Activated gamma-delta T cell treated with Interleukin-2 at 50 U/mL for 16 hours (primary cell): ENCODE measurements around the gene FBXO28.

Experiments
- DNase-seq: peaks from one replicate; pipeline ENCODE4 v3.0.0-alpha.2; 2020

FBXO28 gene

DNA sequence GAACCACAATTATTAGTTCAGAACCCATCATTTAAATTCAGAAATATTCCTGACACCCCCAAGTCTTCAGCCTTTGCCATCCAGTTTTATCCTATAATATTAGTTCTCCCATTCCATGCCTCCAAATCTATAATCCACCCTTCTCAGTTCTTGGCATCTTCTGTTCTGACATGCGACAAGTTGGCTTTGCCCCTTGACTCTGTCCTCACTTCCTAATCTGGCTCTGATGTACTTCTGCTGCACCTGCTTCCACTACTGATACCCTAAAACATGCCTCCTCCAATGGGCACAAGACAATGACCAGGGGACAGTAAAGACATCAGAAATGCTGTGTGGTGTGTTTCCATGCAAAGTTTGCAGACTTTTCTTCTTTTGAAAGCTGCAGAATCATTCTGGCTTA, 17.1 kb upstream of the FBXO28 start:
- no peak for DNase-seq

GRCh38 chr1:224098007-224098406, 15.9 kb upstream of the FBXO28 start:
- DNase-seq, result no peak

DNA sequence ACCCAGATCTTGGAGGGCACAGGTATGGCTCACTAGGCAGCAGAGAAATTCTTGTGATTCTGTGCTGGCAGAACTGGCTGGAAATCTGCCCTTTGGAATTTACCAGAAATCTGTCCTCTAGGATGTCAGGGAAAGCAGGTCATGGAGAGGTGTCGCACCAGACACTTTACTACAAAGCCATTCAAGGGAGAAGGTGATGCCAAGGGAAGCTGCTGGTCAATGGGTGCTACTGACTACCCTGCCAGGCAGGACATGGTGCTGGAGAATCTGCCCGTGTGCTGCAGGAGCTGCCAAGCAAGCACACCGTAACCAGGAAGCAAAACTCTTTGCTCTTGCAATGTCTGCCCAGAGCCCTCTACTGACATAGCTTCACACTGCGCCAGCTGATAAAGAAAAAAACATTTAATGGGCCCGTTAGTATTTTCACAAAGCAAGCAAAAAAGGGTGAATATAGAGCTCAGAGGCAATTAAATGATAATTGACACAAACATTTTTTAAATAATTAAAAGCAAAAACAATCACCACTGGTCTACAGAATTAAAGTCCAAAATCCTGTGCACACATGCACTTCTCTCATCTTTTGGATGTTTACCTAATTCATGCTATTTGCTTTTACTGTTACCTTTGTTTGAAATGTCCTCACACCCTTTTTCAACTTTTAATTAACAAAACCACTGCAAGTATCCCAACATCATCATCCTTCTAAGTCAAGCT, 7.2 kb upstream of the FBXO28 start:
- DNase-seq, result no peak

GRCh38 chr1:224107282-224107625, 6.7 kb upstream of the FBXO28 start:
- DNase-seq, result no peak

- no peak for DNase-seq
Observed at GRCh38 chr1:224108991-224109390, 4.9 kb upstream of the FBXO28 start.

DNA sequence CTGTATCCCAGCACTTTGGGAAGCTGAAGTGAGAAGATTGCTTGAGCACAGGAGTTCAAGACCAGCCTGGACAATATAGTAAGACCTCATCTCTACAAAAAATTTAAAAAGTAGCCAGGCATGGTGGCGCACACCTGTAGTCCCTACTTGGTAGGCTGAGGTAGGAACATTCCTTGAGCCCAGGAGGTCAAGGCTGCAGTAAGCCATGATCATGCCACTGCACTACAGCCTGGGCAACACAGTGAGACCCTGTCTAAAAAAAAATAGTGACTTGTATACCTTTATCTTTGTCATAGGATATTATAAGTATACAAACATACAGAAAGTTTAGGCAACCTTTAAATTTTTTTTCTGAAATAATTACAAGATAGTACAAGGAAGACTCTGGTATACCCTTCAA, 3.9 kb upstream of the FBXO28 start:
- no peak for DNase-seq

DNA sequence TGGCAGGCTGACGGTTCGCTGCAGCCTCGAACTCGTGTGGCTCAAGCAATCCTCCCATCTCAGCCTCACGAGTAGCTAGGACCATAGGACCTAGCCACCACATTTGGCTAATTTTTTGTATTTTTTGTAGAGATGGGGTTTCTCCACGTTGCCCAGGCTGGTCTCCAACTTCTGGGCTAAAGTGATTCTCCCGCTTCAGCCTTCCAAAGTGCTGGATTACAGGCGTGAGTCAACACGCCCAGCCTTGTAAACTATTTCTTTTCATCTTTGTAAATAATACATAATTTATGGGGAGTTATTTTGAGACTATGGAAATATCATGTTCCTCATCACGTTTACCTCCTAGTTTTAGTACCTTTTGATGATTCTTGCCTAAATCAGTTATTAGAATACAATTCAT, 906 bp upstream of the FBXO28 start:
- DNase-seq, result no peak

DNA sequence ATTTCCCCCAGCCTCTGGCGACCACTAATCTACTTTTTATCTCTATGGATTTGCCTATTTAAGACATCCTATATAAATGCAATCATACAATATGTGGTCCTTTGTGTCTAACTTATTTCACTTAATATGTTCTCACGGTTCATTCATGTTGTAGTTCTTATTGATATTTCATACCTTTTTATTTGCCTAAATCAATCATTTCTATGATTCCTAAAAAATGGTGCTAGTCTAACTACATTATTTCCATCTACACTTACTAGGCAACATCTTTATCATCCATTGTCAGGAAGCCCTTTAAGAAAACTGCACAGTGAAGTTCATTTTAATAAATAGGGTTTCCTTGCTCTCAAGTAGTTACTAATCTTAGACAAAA, 380 bp upstream of the FBXO28 start:
- no peak for DNase-seq

DNA sequence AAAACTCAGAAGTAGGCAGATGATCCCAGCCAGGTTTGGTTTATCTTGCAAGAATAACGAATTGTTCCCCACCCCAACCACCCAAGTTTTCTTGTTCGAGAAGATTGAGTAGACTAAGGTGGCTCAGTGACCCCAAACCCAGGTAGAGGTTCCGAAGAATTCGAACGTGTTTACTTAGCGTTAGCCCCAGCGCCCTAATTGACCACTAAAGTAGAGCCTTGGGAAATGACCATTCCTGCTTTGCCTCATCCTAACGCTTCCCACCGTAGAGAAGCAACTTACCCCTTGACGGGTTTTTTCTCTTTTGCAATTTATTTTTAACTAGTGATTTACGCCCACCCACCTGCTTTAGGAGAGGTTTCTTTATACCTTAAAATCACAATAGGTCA, 870 bp downstream of the FBXO28 start:
- DNase-seq, result no peak

DNA sequence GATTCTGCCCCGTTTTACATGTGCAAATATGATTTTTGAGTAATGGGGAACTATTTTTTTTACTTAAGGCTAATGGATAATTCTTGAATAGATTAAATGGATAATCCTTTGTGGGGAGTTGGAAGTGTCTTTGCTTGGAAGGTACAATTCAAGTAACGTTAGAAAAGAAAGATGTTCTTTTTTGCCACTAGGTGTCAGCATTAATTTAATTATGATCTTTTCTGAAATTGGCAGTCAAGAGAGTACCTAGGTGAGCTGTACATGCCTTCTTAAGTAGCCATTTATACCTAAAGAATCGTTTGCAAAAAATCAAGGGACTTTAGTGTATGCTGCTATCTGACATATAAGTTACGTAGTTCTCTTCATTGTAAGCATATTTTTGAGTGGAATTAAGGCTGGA, 2.2 kb downstream of the FBXO28 start:
- no peak for DNase-seq

DNA sequence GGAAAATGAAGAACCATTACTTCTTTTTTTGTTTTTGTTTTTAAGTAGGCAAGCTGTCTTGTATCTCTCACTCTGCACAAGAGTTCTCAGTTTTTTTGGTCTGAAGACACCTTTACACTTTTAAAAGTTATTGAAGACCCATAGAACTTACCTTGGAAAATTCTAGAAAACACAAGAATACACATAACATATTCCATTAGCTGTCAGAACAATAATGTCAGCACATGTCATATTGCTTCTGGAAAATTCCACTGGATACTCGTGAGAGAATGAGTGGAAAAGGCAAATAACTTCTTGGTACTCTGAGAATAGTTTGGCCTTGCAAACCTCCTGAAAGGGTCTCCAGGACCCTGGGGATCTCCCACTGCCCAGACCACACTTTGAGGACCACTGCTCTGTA, 4.8 kb downstream of the FBXO28 start:
- DNase-seq, result no peak

GRCh38 chr1:224123136-224123535, 9.2 kb downstream of the FBXO28 start:
- DNase-seq, result no peak

- no peak for DNase-seq
Observed at GRCh38 chr1:224124220-224124619, 10.3 kb downstream of the FBXO28 start.

GRCh38 chr1:224127925-224128819, 14.3 kb downstream of the FBXO28 start:
- DNase-seq, result no peak

GRCh38 chr1:224131253-224131652, 17.3 kb downstream of the FBXO28 start:
- no peak for DNase-seq

DNA sequence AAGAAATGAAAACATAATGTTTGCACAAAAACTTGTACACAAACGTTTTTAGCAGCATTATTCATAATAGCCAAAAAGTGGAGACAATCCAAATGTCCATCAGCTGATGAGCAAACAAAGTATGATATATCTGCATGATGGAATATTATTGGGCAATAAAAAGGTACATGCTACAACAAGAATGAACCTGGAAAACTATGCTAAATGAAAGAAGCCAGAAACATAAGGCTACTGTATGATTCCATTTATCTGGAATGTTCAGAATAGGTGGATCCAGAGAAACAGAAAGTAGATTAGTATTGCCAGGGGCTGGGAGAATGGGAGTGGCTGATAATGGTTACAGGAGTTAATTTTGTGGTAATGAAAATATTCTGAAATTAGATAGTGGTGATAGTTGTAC, 19.0 kb downstream of the FBXO28 start:
- DNase-seq, result no peak

DNA sequence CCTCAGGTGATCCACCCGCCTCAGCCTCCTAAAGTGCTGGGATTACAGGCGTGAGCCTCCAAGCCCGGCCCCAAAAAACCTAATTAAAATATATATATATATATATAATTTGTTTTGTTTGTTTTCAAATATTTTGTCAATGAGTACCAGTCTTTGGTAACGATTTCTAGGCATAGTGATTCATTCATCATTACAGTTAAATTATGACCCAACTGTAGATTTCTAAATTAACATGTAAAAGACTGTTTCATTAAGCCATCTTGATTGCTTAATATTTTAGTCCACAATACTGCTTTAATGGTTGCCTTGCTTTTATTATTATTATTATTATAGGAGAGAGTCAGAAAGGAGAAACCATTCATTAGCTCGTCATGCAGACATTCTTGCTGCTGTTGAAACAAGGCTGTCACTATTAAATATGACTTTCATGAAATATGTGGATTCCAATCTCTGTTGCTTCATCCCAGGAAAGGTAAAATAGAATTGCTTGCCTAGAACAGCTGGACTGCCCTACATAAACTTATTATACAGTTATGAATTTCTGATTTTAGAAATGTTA, 19.9 kb downstream of the FBXO28 start:
- no peak for DNase-seq

DNA sequence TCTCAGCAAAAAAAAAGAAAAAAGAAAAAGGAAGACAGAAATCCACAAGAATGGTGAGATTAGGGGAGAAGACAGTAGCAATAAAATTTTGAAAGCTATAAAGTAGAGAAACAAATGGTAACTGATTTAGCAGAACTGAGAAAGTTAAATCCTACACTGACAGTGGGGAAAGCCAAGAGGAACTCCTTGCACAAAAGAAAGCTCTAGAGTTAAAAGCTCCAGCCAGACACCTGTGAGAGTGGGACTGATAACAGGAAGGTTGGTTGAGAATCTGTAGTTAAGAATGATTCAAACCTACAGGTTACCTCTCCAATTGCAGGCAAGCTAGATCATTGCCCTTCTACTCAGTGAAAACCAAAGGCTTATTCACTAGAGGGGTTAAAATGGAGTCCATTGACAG, 23.6 kb downstream of the FBXO28 start:
- DNase-seq, result no peak

- DNase-seq, result no peak
Observed at GRCh38 chr1:224138198-224138597, 24.3 kb downstream of the FBXO28 start.

- no peak for DNase-seq
Observed at GRCh38 chr1:224141693-224142092, 27.8 kb downstream of the FBXO28 start.

GRCh38 chr1:224149709-224150108, 35.8 kb downstream of the FBXO28 start:
- no peak for DNase-seq

- DNase-seq, result no peak
Observed at GRCh38 chr1:224151117-224151516, 37.2 kb downstream of the FBXO28 start.

DNA sequence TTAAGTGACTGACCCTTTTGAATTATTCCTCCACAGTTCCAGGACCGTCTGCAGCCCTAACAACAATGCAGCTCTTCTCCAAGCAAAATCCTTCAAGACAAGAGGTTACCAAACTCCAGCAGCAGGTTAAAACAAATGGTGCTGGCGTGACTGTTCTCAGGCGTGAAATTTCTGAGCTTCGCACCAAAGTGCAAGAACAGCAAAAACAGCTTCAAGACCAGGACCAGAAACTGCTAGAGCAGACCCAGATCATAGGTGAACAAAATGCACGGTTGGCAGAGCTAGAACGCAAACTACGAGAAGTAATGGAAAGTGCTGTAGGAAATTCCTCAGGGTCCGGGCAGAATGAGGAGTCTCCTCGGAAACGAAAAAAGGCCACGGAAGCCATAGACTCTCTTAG, 43.4 kb downstream of the FBXO28 start:
- no peak for DNase-seq

- DNase-seq, result no peak
Observed at GRCh38 chr1:224159541-224159940, 45.6 kb downstream of the FBXO28 start.
